CD4-positive, alpha-beta T cell treated with Interleukin-4 for 1 hour (primary cell): ENCODE measurements around the gene ARL14EP.

ENCODE experiments used
- DNase-seq, 2 donors: peaks; one replicate each; pipeline ENCODE4 v3.0.0-alpha.2; 2020 to 2022

The ARL14EP gene

DNA sequence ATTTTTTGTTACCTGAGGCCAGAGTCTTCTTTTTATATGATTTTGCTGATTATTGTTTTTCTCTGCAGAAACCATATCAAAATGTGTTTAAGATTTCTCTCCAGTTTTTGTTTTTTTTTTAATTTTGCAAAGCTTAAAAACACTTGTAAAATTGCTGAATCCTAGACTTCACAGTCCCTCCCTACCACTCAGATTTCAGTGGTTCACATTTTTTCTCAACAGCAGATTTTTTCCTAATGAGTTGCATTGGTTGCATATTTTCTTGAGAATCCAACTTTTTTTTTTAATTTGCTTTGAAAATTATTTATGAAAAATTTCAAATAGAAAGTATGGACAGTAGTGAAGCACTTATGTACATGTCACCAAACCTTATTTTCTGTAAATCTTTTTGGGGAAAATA lies 5.8 kb downstream of the ARL14EP start:
- no peak for DNase-seq

GRCh38 chr11:30329150-30329940 lies 6.4 kb downstream of the ARL14EP start:
- no peak for DNase-seq

DNA sequence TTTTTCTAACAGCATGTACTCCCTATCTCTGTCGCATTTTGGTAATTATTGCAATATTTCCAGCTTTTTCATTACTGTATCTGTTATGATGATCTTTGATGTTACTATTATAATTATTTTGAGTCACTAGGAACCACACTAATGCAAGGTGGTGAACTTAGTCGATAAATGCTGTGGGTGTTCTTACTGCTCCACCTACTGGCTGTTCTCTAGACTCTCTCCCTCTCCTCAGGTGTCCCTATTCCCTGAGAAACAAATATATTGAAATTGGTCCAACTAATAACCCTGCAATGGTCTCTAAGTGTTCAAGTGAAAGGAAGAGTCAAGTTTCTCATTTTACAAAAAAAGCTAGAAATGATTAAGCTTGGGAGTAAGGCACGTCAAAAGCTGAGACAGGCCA lies 10.5 kb downstream of the ARL14EP start:
- peak in 1 of 2 donors; percentile 29 for DNase-seq

DNA sequence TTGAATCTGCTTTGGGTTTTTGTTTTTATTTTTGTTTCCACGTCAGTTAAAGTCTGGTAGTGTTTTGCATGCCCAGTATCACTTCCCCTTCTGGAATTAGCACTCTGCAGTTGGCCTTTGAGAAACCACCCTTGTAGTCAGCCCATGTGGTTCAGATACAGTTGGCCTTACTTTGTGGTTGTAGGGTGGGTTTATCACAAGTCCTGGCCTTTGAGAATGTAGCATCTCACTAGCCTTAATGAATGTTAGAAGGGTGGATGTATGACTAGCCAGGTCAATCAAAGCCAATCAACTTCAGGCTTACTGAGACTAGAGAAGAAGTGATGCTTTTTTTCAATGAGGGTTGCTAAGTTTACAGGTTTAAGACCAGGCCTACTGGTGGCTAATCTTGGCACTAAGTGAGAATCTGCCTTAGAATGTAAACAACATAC lies 19.8 kb downstream of the ARL14EP start:
- peak in 1 of 2 donors; percentile 55 for DNase-seq

DNA sequence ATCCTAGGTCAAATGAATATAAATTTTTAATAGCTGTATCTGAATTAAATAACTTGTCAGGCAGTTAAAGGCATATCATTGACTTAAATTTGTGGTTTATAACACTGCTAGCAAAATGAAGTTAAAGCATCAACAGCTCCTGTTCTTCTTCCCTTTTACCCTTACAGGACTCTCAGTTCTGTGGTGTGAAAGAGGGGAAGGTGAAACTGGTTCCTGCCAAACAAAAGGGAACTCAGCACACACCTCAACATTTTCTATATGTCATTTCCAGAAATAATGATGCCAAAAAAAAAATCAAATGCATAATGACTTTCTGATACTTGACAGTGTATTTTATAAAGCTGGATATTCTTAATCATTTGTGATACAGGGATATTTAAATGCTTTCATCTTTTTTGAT lies 21.2 kb downstream of the ARL14EP start:
- no peak for DNase-seq

GRCh38 chr11:30345644-30346043 lies 22.7 kb downstream of the ARL14EP start:
- DNase-seq, result no peak

- peak in 1 of 2 donors; percentile 62 for DNase-seq
These were observed 23.3 kb downstream of the ARL14EP start for GRCh38 chr11:30346068-30346688.

- DNase-seq, result no peak
These were observed 25.1 kb downstream of the ARL14EP start for GRCh38 chr11:30348035-30348434.

DNA sequence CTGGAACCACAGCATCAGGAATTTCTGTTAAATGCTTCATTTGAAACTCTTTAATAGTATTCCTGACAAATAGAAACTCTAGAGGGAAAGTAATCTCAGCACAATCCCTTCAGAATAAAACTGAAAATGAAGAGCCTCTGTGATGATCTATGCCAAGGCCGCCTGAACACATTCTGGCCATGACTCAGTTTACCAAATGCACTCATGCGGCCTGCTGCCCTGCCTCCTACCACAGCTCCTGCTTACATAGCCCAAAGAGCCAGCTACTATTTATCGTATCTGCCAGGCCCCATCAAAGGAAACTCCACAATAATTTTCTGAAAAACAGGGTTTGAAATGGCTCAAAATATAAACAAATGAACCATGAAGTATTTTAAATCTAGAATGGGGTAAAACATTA lies 27.0 kb downstream of the ARL14EP start:
- no peak for DNase-seq

DNA sequence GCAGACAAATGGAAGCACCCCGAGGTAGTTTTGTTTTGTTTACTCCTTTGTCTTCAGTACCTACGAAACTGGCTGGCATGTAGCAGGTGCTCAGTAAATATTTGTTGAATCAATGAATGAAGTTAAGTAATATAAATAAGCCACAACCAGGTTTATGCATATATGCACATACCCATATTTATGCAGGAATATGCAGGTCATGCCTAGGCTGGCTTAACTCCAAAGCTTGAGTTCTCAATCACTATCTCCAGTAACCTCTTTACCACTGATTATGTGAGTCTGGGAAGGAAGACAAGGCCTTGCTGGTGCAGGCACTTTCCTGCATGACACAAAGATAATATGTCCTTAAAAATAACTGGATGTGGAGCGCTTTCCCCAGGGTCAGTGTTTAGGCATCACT lies 27.5 kb downstream of the ARL14EP start:
- no peak for DNase-seq

DNA sequence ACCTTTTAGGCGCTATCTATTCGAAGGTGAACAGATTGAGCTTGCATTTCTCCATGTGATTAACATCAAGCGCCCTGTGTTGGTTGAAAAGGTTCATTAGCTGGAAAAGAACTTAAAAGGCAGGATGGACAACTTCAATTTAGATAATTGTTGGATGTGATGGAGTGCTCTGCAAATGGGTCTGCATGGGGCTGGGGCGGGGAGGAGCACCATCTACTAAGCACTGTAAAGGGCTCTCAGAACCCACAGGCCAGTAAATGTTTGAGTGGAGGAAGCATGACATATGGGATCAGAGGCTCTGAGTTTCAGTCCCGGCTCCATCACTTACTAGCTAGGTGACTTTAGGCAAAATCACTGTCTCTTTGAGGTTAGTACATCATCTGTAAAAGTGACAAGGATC lies 28.2 kb downstream of the ARL14EP start:
- no peak for DNase-seq

GRCh38 chr11:30356391-30356790 lies 33.5 kb downstream of the ARL14EP start:
- DNase-seq, result no peak

- no peak for DNase-seq
These were observed 35.0 kb downstream of the ARL14EP start for GRCh38 chr11:30357872-30358271.

GRCh38 chr11:30358536-30358935 lies 35.6 kb downstream of the ARL14EP start:
- DNase-seq, result no peak

- DNase-seq, result no peak
These were observed 37.8 kb downstream of the ARL14EP start for GRCh38 chr11:30360741-30361140.

GRCh38 chr11:30364139-30364836 lies 41.4 kb downstream of the ARL14EP start:
- DNase-seq, result no peak

DNA sequence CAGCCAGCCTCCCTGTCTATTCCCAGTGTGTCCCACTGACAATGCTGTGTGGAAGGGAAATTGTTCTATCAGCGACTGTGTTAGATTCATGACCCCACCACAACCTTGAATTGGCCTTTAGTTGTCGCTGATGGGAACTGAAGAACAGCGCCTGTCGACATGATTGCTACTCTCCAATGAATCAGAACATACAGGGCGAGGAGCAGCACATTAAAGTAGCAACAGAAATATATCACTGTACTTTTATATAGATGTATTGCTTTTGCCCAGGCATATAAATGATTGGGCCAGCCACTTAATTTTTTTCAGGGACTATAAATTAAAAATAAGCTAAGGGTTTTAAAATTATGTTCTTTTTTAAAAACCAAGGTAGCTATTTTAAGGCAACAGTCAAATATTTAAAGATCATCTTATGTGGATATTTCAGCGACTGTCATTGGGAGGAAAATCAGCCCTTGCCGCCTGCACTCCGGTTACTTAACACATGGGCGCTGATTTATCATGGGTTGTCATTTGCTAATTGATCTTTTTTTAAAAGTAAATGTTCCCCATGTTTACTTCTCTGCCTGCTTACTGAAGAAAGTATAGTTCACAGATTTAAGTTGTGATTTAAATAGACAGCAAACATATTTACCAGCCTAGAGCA lies 42.1 kb downstream of the ARL14EP start:
- no peak for DNase-seq

DNA sequence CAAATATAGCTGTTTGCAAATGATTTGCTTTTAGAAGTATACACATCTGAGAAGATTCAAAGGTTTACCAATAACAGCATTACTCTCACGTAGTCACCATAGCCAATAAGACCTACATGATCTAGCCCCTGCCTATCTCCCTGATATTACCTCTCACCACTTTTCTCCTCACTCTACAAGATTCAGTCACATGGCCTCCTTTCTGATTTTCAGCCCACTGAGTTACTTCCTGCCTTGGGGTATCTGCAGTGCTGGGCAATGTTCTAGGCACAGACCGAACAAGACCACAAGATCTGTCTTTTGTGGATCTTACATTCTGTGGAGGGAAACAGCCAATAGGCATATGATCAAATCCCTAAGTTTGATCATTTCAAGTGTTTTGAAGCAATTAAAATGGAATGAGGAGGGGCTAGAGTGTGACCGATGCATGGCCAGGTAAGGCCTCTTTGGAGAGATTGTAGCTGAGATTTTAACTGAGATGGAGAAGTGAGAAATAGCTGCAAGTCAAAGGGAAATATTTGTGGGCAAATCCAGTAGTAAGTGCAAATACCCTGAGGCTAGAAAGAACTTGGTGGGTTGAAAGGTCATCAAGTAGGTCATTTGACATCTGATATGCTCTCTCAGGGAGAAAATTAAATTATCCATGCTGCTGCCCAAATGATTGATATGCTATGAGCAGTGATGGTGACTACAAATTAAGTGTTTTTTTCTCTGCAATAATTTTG lies 43.1 kb downstream of the ARL14EP start:
- DNase-seq, result no peak

DNA sequence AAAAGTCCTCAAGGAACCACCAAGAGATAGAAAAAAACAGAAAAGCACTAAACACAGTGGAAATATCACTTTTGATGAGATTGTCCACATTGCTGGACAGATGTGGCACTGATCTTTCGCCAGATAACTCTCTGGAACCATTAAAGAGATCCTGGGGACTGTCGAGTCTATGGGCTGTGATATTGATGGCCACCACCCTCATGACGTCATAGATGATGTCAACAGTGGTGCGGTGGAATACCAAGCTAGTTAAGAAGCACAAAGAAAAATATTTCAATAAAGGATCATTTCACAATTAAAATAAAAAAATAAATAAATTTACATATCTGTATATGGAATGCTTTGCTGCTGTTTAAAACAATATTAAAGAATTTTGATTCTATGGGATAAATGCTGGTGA lies 45.5 kb downstream of the ARL14EP start:
- no peak for DNase-seq

DNA sequence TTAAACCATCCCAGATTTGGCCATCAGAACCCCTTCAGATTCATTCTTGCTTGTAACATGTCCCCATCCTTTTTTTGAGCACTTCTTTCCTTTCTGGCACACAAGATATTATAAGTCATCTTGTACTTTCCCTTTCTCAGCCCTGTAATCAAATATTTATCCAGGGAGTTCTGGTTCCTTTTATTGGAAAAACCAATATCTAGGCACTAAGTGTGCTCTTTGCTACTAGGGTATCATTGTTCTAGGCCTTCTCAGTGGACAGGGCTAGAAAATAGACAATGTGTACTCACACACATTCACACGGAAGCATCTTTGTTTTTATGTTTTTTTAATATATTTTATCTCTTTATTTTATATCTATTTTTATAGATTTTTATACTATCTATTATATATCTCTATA lies 47.3 kb downstream of the ARL14EP start:
- no peak for DNase-seq

- DNase-seq, result no peak
These were observed 54.4 kb downstream of the ARL14EP start for GRCh38 chr11:30377347-30377746.

DNA sequence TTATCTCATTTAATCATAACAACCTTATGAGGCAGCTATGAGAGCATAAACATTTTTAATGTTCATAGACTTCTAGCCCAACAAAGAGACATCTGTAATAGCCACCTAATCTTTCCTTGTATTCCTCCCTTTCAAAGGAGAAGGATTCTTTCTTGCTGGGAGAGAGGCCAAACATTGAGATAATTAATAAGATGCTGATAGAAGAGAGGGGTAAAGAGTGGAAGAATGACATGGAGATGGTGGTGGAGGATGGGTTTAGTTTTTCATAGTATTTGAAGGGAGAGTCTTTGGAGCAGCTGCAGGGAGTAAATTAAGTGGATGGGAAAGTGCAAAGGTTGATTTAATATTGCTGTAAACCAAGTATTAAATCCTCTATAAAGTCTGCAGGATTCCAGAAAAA lies 57.9 kb downstream of the ARL14EP start:
- DNase-seq, result no peak

- DNase-seq, result no peak
These were observed 59.0 kb downstream of the ARL14EP start for GRCh38 chr11:30381879-30382278.
